K562 (cell line): ENCODE data around the gene MADD. TPM values are rescaled to one million over a fixed set of nuclear protein-coding genes. Genes with fewer than 3 reads are reported as not detected.

ENCODE experiments used
- EP400 ChIP-seq: fragments of 450-650 bp; IDR thresholded peaks from 2 replicates; pipeline ENCODE4 v1.6.1; 2017; ENCODE audit warnings: antibody characterized with exemption, mild to moderate bottlenecking, moderate library complexity
- ETS2 ChIP-seq: IDR thresholded peaks from 2 replicates; pipeline ENCODE4 v1.6.1; 2016; ENCODE audit warnings: borderline replicate concordance, missing genetic modification characterization, mild to moderate bottlenecking, moderate library complexity, missing compliant biosample characterization; ENCODE audit not compliant: poor library complexity, severe bottlenecking
- FOXK2 ChIP-seq, 2 experiments: fragments of 450-650 bp; IDR thresholded peaks in 1 of 2; conservative IDR thresholded peaks in 1 of 2; 2 replicates each; pipeline ENCODE4 v1.6.1; 2016; ENCODE audit warnings: low read depth in 2 of 2, mild to moderate bottlenecking in 1 of 2
- GABPB1 ChIP-seq: sonication (generic); formaldehyde crosslinking; IDR thresholded peaks from 2 replicates; pipeline ENCODE4 v1.8.0; 2022; ENCODE audit warnings: mild to moderate bottlenecking, missing genetic modification reagents
- HEY1 ChIP-seq: fragments of 250-450 bp; sonication (Bioruptor Pico); IDR thresholded peaks from 2 replicates; pipeline ENCODE4 v1.5.0; 2020; ENCODE audit warnings: mild to moderate bottlenecking, moderate library complexity, borderline replicate concordance
- LEF1 ChIP-seq: fragments of 450-650 bp; IDR thresholded peaks from 2 replicates; pipeline ENCODE4 v1.6.1; 2016; ENCODE audit warnings: mild to moderate bottlenecking
- SRSF9 ChIP-seq: fragments of 200-400 bp; formaldehyde crosslinking; IDR thresholded peaks from 2 replicates; pipeline ENCODE4 v1.6.1; 2017; ENCODE audit warnings: low read depth, low read length, borderline replicate concordance
- TAF15 ChIP-seq: fragments of 200-400 bp; formaldehyde crosslinking; IDR thresholded peaks from 2 replicates; pipeline ENCODE4 v1.6.1; 2017; ENCODE audit warnings: mild to moderate bottlenecking, low read depth, low read length, moderate library complexity
- TAL1 ChIP-seq: fragments of 450-650 bp; IDR thresholded peaks from 2 replicates; pipeline ENCODE4 v1.6.1; 2016; ENCODE audit warnings: mild to moderate bottlenecking
- polyA plus RNA-seq, 8 experiments: library from polyadenylated mRNA; depleted of rRNA in 4 of 8; stranded (reverse) in 5 of 8; unstranded in 3 of 8; fragments of >200 nt; fragmentation: Nextera tagmentation in 2 of 8; fragmentation: Illumina TruSeq in 1 of 8; extraction: Ambion mirVana in 2 of 8; extraction: Trizol in 1 of 8; gene quantifications; 2 replicates each; pipeline versions ENCODE4 v1.2.1 to v1.2.3, GENCODE V29; 2011 to 2014; ENCODE audit warnings: inconsistent platforms in 1 of 8, missing spikeins in 1 of 8
- total RNA-seq, 7 experiments: library from RNA; depleted of rRNA in 6 of 7; stranded (reverse); fragments of >200 nt in 6 of 7; fragmentation: Illumina TruSeq in 2 of 7; extraction: Trizol in 2 of 7; gene quantifications; 2 replicates each; pipeline versions ENCODE4 v1.2.1 to v1.2.3, GENCODE V29; 2011 to 2021; ENCODE audit warnings: low replicate concordance in 1 of 7
- TF ChIP-seq, protein P1 (sequence below): fragments of 250-450 bp; sonication (Bioruptor Pico); IDR thresholded peaks from 2 replicates; pipeline ENCODE4 v1.5.0; 2021
- TF ChIP-seq, protein P2 (sequence below), 2 experiments: fragments of 450-650 bp; conservative IDR thresholded peaks; 2 replicates each; pipeline ENCODE4 v1.6.1; 2017; ENCODE audit warnings: mild to moderate bottlenecking in 2 of 2, moderate library complexity in 2 of 2
- TF ChIP-seq, protein P3 (sequence below): sonication (generic); formaldehyde crosslinking; IDR thresholded peaks from 2 replicates; pipeline ENCODE4 v1.8.0; 2023; ENCODE audit warnings: mild to moderate bottlenecking, missing genetic modification reagents
- TF ChIP-seq, protein P4 (sequence below), 3 experiments: fragments of 200-800 bp in 1 of 3; fragments of 250-450 bp in 1 of 3; fragments of 450-650 bp in 1 of 3; sonication (Bioruptor Pico) in 1 of 3; sonication (Bioruptor generic) in 1 of 3; formaldehyde crosslinking in 1 of 3; IDR thresholded peaks; 2 replicates each; pipeline versions ENCODE4 v1.6.1 to v1.8.0; 2016 to 2022; ENCODE audit warnings: mild to moderate bottlenecking in 2 of 3, missing genetic modification characterization in 2 of 3, missing compliant biosample characterization in 1 of 3, moderate library complexity in 1 of 3

MADD gene
- total and polyA plus RNA-seq, 9 of the 15 experiments (the other 6 are each of a cell fraction or from before 2014, with no cell fraction given) = 0.68 to 57.6 (median 33.6) TPM

DNA sequence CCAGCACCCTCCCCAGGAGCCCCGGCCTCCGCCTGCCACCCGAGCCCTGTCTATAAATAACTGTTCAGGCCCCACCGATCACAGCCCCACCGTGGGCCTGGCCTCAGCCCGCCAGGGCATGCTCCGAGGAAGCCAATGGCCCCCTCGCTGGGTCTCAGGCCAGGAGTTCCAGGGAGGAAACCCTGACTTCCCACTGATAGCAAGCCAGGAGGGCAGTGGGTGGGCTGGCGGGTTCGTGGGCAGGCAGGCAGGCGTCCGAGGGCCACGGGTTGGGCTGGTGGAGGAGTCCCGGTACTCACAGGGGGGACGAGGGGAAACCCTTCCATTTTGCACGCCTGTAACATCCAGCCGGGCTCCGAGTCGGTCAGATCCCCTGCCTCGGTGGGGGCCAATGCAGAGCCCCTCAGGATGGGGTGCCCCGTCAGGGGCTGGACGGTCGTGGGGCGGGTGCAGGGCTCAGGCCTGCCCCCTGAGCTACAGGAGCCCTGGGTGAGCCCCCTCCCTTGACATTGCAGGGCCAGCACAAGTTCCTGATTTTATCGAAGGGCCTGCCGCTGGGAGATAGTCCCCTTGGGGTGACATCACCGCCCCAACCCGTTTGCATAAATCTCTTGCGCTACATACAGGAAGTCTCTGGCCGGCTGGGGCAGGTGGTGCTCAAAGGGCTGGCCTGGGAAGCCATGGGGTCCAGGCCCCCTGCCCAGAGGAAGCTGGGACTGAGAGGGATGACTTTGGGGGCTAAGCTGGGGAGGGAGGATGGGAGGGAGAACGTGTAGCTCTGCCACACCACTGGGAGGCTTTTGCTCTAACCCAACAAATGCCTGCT lies 108.3 kb downstream of the MADD start, which contains the start of gene SPI1 (continued):
- TF ChIP-seq EP400 = peak; percentile 80
- TF ChIP-seq, protein P1, sequence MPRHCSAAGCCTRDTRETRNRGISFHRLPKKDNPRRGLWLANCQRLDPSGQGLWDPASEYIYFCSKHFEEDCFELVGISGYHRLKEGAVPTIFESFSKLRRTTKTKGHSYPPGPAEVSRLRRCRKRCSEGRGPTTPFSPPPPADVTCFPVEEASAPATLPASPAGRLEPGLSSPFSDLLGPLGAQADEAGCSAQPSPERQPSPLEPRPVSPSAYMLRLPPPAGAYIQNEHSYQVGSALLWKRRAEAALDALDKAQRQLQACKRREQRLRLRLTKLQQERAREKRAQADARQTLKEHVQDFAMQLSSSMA (CRISPR knock-in tag) = no peak
- no peak for TF ChIP-seq TAF15
- peak; percentile 11 to 29; a peak in 2 of 4 replicates for TF ChIP-seq FOXK2 (conservative IDR thresholded peaks at IDR 0.05 in 1 of 2, IDR thresholded peaks at IDR 0.05 in 1 of 2; ENCODE audit: low read depth in 2 of 2)
- TF ChIP-seq, protein P2, sequence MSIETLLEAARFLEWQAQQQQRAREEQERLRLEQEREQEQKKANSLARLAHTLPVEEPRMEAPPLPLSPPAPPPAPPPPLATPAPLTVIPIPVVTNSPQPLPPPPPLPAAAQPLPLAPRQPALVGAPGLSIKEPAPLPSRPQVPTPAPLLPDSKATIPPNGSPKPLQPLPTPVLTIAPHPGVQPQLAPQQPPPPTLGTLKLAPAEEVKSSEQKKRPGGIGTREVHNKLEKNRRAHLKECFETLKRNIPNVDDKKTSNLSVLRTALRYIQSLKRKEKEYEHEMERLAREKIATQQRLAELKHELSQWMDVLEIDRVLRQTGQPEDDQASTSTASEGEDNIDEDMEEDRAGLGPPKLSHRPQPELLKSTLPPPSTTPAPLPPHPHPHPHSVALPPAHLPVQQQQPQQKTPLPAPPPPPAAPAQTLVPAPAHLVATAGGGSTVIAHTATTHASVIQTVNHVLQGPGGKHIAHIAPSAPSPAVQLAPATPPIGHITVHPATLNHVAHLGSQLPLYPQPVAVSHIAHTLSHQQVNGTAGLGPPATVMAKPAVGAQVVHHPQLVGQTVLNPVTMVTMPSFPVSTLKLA (conservative IDR thresholded peaks at IDR 0.05) = peak; percentile 15 to 62; a peak in 2 of 4 replicates
- TF ChIP-seq ETS2 = peak; percentile 12
- TF ChIP-seq, protein P3, sequence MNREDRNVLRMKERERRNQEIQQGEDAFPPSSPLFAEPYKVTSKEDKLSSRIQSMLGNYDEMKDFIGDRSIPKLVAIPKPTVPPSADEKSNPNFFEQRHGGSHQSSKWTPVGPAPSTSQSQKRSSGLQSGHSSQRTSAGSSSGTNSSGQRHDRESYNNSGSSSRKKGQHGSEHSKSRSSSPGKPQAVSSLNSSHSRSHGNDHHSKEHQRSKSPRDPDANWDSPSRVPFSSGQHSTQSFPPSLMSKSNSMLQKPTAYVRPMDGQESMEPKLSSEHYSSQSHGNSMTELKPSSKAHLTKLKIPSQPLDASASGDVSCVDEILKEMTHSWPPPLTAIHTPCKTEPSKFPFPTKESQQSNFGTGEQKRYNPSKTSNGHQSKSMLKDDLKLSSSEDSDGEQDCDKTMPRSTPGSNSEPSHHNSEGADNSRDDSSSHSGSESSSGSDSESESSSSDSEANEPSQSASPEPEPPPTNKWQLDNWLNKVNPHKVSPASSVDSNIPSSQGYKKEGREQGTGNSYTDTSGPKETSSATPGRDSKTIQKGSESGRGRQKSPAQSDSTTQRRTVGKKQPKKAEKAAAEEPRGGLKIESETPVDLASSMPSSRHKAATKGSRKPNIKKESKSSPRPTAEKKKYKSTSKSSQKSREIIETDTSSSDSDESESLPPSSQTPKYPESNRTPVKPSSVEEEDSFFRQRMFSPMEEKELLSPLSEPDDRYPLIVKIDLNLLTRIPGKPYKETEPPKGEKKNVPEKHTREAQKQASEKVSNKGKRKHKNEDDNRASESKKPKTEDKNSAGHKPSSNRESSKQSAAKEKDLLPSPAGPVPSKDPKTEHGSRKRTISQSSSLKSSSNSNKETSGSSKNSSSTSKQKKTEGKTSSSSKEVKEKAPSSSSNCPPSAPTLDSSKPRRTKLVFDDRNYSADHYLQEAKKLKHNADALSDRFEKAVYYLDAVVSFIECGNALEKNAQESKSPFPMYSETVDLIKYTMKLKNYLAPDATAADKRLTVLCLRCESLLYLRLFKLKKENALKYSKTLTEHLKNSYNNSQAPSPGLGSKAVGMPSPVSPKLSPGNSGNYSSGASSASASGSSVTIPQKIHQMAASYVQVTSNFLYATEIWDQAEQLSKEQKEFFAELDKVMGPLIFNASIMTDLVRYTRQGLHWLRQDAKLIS (CRISPR knock-in tag) = peak; percentile 95; the same call in 1 of the 2 replicates
- TF ChIP-seq, protein P4, sequence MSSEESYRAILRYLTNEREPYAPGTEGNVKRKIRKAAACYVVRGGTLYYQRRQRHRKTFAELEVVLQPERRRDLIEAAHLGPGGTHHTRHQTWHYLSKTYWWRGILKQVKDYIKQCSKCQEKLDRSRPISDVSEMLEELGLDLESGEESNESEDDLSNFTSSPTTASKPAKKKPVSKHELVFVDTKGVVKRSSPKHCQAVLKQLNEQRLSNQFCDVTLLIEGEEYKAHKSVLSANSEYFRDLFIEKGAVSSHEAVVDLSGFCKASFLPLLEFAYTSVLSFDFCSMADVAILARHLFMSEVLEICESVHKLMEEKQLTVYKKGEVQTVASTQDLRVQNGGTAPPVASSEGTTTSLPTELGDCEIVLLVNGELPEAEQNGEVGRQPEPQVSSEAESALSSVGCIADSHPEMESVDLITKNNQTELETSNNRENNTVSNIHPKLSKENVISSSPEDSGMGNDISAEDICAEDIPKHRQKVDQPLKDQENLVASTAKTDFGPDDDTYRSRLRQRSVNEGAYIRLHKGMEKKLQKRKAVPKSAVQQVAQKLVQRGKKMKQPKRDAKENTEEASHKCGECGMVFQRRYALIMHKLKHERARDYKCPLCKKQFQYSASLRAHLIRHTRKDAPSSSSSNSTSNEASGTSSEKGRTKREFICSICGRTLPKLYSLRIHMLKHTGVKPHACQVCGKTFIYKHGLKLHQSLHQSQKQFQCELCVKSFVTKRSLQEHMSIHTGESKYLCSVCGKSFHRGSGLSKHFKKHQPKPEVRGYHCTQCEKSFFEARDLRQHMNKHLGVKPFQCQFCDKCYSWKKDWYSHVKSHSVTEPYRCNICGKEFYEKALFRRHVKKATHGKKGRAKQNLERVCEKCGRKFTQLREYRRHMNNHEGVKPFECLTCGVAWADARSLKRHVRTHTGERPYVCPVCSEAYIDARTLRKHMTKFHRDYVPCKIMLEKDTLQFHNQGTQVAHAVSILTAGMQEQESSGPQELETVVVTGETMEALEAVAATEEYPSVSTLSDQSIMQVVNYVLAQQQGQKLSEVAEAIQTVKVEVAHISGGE (CRISPR knock-in tag; IDR thresholded peaks at IDR 0.05) = peak in 1 of 3 experiments; percentile 68; a peak in 1 of 6 replicates
- no peak for TF ChIP-seq SRSF9
- TF ChIP-seq GABPB1 = peak; percentile 69; the same call in 1 of the 2 replicates
- 0 out of 2 replicates have a peak, but pooled peaks have one; percentile 32 for TF ChIP-seq HEY1 (CRISPR knock-in tag)
- peak; percentile 89 for TF ChIP-seq TAL1
- peak; percentile 71; the same call in 1 of the 2 replicates for TF ChIP-seq LEF1
